ENCODE measurements around the gene SCN8A.
"Not testable (repeated sequence)": the region's sequence is repeated elsewhere in the genome, so short reads cannot be mapped to it uniquely, and the experiment has no call there.

The SCN8A gene

DNA sequence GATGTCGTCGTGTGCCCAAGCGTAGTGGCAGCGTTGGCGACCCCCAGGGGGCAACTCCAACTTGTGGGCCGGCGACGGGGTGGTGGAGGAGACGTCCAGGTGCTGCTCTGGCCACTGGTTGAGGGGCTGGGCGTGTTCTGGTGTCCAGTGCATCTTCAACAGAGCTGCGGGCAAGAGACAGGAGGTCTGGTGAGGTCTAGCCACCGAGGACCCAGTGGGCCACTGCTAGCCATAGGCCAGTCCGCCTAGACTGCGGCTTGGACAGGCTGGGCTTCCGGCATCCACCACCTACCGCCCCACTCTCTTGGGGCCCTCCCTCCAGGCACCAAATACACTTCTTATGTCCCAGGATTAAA is 231.2 kb downstream of the SCN8A start:
- Histone ChIP-seq H3K4me3 (ENCODE audit: insufficient read depth, low read depth, low read length, poor library complexity, severe bottlenecking) (no peak overlapping the region), H3K27ac (ENCODE audit: insufficient read depth, low read length, poor library complexity, severe bottlenecking) (no peak overlapping the region), H3K27me3 (replicated peaks; ENCODE audit: control insufficient read depth, insufficient read depth, low read length, poor library complexity, severe bottlenecking) (no peaks in the 10 kb centered on the region), H3K4me1 (ENCODE audit: control insufficient read depth, insufficient read depth, low read length, poor library complexity, severe bottlenecking) (peaks cover 5% of the 10 kb centered on the region), H3K9me3 (ENCODE audit: control insufficient read depth, low read length) (no peaks in the 10 kb centered on the region), H3K36me3 (ENCODE audit: control insufficient read depth, insufficient read depth, low read length) (no peaks in the 10 kb centered on the region)
- DNase-seq: no peak

DNA sequence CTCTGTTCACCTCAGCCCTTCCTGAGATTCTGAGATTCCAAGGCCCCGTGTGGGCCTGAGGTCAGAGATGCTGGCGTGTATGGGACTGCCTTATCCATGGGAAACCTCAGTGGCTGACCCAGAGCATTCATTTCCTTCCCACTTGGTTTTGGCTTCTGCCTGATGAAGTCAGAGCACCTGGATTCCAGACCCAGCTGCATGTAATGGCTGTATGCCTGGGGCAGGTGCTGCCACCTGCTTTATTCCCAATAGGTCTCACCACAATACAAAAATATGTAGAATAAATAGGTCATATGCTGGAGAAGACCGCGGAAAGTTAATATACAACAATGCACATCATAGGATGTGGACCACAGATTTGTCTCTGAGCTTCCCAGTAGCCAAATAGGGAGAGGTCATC is 231.9 kb downstream of the SCN8A start:
- H3K27me3 ChIP-seq (replicated peaks; ENCODE audit: control insufficient read depth, insufficient read depth, low read length, poor library complexity, severe bottlenecking): no peaks in the 10 kb centered on the region
- H3K4me3 ChIP-seq (ENCODE audit: insufficient read depth, low read depth, low read length, poor library complexity, severe bottlenecking): no peak overlapping the region
- DNase-seq: no peak
- H3K36me3 ChIP-seq (ENCODE audit: control insufficient read depth, insufficient read depth, low read length): no peaks in the 10 kb centered on the region
- H3K4me1 ChIP-seq (ENCODE audit: control insufficient read depth, insufficient read depth, low read length, poor library complexity, severe bottlenecking): peaks cover 6% of the 10 kb centered on the region
- H3K9me3 ChIP-seq (ENCODE audit: control insufficient read depth, low read length): no peaks in the 10 kb centered on the region
- H3K27ac ChIP-seq (ENCODE audit: insufficient read depth, low read length, poor library complexity, severe bottlenecking): no peak overlapping the region

DNA sequence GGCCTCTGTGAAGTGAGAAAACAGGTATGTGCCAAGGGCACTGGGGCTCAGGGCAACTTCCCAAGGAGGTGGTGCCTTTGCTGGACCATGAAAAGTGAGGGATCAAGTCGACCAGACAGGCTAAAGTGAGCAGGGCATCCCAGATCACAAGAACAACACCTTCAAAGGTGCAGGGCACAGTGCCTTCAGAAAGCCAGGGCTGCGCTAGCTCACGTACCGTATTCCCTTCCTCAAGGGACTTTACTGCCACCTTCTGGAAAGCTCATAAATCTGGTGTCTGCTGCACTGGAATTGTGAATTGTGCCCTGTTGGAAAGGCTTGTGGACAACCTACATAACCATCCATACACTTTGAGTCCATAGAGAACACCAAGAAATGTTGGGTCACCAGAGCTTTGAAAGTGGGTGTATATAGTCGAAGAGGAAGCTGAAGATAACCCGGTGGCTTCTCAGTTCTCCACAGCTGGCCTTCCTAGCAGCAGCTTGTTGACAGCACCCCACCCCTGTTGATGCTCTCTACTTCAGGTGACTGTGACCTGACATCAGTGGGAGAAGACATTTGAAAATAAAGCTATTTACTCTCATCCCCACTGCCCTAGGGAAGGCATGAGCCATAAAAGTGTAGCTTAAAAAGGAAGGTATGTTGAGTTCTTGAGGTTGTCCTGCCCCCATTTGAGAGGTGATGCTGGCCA is 233.0 kb downstream of the SCN8A start:
- DNase-seq: no peak
- no peaks in the 10 kb centered on the region for H3K36me3 ChIP-seq (ENCODE audit: control insufficient read depth, insufficient read depth, low read length)
- H3K4me1 ChIP-seq (ENCODE audit: control insufficient read depth, insufficient read depth, low read length, poor library complexity, severe bottlenecking): peaks cover 9% of the 10 kb centered on the region
- H3K9me3 ChIP-seq (ENCODE audit: control insufficient read depth, low read length): no peaks in the 10 kb centered on the region
- H3K27me3 ChIP-seq (replicated peaks; ENCODE audit: control insufficient read depth, insufficient read depth, low read length, poor library complexity, severe bottlenecking): no peaks in the 10 kb centered on the region
- H3K4me3 ChIP-seq (ENCODE audit: insufficient read depth, low read depth, low read length, poor library complexity, severe bottlenecking): no peak overlapping the region
- H3K27ac ChIP-seq (ENCODE audit: insufficient read depth, low read length, poor library complexity, severe bottlenecking): no peak overlapping the region

DNA sequence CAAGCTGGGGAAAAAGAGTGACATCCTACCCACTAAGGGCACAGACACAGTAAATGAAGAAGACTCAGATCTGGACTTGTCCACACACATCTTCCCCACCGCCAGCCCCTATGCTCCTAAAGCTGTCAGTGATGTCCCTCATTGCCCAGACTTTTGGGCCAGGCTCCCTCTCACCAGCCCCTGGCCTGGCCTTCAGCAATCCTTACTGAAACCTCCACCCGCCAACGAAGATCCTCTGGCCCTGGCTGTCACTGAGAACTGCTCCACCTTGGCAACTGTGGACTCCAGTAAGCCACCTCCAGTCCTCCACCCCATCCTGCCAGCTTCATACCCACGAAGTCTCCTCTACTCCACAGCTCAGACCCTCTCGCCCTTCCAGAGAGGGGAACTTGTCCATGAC is 234.2 kb downstream of the SCN8A start:
- no peak for DNase-seq
- H3K27me3 ChIP-seq (replicated peaks; ENCODE audit: control insufficient read depth, insufficient read depth, low read length, poor library complexity, severe bottlenecking): no peaks in the 10 kb centered on the region
- H3K27ac ChIP-seq (ENCODE audit: insufficient read depth, low read length, poor library complexity, severe bottlenecking): no peak overlapping the region
- H3K4me3 ChIP-seq (ENCODE audit: insufficient read depth, low read depth, low read length, poor library complexity, severe bottlenecking): no peak overlapping the region
- H3K9me3 ChIP-seq (ENCODE audit: control insufficient read depth, low read length): no peaks in the 10 kb centered on the region
- H3K4me1 ChIP-seq (ENCODE audit: control insufficient read depth, insufficient read depth, low read length, poor library complexity, severe bottlenecking): peaks cover 5% of the 10 kb centered on the region
- H3K36me3 ChIP-seq (ENCODE audit: control insufficient read depth, insufficient read depth, low read length): no peaks in the 10 kb centered on the region

DNA sequence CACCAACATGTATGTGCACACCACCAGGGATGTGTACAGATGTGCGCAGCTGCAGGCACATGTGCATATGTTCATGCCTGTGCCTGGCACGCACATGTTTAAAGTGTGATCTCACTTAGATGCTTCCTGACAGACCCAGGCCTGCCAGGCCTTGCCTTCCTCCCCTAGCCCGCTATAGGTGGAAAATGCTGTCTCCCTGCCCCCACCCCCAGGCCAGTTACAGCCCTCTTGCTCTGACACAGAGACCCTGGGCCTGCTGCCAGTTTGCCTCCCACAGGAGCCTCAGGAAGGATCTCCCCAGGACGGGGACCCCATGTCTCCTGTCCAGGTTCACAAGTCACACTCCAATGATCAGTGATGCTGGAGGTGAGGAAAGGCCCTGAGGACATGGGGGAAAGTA is 235.8 kb downstream of the SCN8A start:
- Histone ChIP-seq H3K36me3 (ENCODE audit: control insufficient read depth, insufficient read depth, low read length) (no peaks in the 10 kb centered on the region), H3K27ac (ENCODE audit: insufficient read depth, low read length, poor library complexity, severe bottlenecking) (no peak overlapping the region), H3K4me3 (ENCODE audit: insufficient read depth, low read depth, low read length, poor library complexity, severe bottlenecking) (no peak overlapping the region), H3K4me1 (ENCODE audit: control insufficient read depth, insufficient read depth, low read length, poor library complexity, severe bottlenecking) (peaks cover 4% of the 10 kb centered on the region), H3K9me3 (ENCODE audit: control insufficient read depth, low read length) (no peaks in the 10 kb centered on the region), H3K27me3 (replicated peaks; ENCODE audit: control insufficient read depth, insufficient read depth, low read length, poor library complexity, severe bottlenecking) (no peaks in the 10 kb centered on the region)
- no peak for DNase-seq

DNA sequence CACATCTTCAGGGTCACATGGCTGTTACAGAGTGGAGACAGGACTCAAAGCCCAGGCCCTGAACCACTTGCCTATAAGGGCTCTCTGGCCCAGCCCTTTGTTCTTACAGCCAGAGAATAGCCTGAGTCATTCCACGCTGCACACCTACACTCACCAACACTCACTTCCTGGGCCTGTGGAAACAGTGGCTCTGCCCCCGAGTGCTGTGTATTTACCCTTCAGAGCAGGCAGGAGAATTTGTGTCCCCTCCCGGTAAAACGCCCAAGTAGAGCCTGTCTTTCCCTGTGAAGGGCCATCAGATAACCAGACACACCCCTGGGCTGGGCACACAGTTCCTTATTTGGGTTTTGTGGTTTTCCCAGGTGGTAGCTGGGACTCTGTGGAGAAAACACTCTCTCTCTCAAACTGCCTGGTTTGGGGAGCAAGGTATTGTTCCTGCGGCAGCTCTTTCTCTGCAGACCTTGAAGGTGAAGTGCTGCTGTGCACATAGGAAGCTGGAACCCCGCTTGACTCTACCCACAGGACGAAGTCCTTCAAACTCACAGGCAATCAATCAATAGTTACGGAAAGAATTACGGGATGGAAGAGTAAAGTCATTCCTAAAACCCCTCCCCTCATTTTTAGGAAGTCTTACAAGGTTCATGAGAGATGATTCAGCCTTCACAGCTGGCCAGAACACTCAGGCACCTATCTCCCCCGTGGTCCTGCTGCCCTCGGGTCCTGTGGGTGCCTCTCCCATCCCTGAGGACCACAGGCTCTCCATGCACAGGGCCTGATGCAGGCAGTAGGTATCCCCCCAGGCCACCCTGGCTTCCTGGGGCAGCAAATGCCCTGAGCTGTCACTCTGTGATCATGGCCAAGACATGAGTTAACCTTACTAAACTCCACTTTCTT is 237.1 kb downstream of the SCN8A start:
- no peak overlapping the region for H3K27ac ChIP-seq (ENCODE audit: insufficient read depth, low read length, poor library complexity, severe bottlenecking)
- peaks cover 11% of the 10 kb centered on the region for H3K4me1 ChIP-seq (ENCODE audit: control insufficient read depth, insufficient read depth, low read length, poor library complexity, severe bottlenecking)
- H3K4me3 ChIP-seq (ENCODE audit: insufficient read depth, low read depth, low read length, poor library complexity, severe bottlenecking): no peak overlapping the region
- no peak for DNase-seq
- no peaks in the 10 kb centered on the region for H3K9me3 ChIP-seq (ENCODE audit: control insufficient read depth, low read length)
- no peaks in the 10 kb centered on the region for H3K27me3 ChIP-seq (replicated peaks; ENCODE audit: control insufficient read depth, insufficient read depth, low read length, poor library complexity, severe bottlenecking)
- H3K36me3 ChIP-seq (ENCODE audit: control insufficient read depth, insufficient read depth, low read length): no peaks in the 10 kb centered on the region

DNA sequence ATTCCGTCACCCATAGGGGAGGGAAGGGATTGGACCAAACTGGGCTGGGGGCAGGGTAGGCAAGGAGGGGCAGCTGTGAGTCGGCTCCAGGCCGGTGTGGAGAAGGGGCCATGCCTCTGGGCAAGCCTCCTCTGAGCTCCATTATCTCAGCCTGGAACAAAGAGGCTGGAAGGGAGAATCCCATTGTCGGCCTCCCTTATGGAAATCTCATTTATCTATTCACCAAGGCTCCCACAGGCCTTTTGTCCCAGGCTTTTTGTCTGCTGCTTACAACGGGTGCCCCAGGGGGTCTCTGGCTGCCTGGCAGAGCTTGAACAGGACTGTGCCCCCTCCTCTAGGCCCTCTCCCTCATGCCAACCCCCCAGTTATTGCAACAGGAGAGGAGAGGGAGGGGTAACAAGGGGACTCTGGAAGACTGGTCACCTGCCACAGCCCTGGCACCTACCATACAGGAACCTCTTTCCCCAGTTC is 238.0 kb downstream of the SCN8A start:
- H3K4me1 ChIP-seq (ENCODE audit: control insufficient read depth, insufficient read depth, low read length, poor library complexity, severe bottlenecking): peaks cover 11% of the 10 kb centered on the region
- H3K36me3 ChIP-seq (ENCODE audit: control insufficient read depth, insufficient read depth, low read length): no peaks in the 10 kb centered on the region
- DNase-seq: no peak
- H3K27ac ChIP-seq (ENCODE audit: insufficient read depth, low read length, poor library complexity, severe bottlenecking): no peak overlapping the region
- no peaks in the 10 kb centered on the region for H3K9me3 ChIP-seq (ENCODE audit: control insufficient read depth, low read length)
- no peak overlapping the region for H3K4me3 ChIP-seq (ENCODE audit: insufficient read depth, low read depth, low read length, poor library complexity, severe bottlenecking)
- H3K27me3 ChIP-seq (replicated peaks; ENCODE audit: control insufficient read depth, insufficient read depth, low read length, poor library complexity, severe bottlenecking): no peaks in the 10 kb centered on the region

DNA sequence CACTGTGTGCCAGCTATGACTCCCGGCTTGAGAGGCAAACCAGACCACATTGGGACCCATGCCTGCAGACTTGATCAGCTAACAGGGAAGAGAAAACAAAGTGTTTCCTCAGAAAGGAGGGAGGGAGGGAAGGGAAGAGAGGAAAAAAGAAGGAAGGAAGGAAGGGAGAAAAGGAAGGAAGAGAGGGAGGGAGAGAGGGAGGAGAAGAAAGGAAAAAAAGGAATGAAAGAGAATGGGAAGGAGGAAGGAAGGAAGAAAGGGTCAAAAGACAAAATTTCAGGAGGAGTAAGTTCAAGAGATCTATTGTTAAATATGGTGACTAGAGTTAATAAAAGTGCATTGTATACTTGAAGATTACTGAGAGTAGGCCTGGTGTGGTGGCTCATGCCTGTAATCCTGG is 238.6 kb downstream of the SCN8A start:
- Histone ChIP-seq H3K4me1 (ENCODE audit: control insufficient read depth, insufficient read depth, low read length, poor library complexity, severe bottlenecking) (peaks cover 11% of the 10 kb centered on the region), H3K36me3 (ENCODE audit: control insufficient read depth, insufficient read depth, low read length) (no peaks in the 10 kb centered on the region), H3K27ac (ENCODE audit: insufficient read depth, low read length, poor library complexity, severe bottlenecking) (no peak overlapping the region), H3K27me3 (replicated peaks; ENCODE audit: control insufficient read depth, insufficient read depth, low read length, poor library complexity, severe bottlenecking) (no peaks in the 10 kb centered on the region), H3K9me3 (ENCODE audit: control insufficient read depth, low read length) (no peaks in the 10 kb centered on the region), H3K4me3 (ENCODE audit: insufficient read depth, low read depth, low read length, poor library complexity, severe bottlenecking) (no peak overlapping the region)
- DNase-seq: no peak

DNA sequence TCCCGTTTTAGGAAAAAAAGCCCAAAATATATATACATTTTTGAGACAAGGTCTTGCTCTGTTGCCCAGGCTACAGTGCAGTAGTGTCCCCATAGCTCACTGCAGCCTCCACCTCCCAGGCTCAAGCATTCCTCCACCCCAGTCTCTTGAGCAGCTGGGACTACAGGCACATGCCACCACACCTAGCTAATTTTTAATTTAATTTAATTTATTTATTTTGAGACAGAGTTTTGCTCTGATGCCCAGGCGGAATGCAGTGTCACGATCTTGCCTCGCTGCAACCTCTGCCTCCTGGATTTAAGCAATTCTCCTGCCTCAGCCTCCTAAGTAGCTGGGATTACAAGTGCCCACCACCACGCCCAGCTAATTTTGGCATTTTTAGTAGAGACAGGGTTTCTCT is 240.8 kb downstream of the SCN8A start:
- H3K27me3 ChIP-seq (replicated peaks; ENCODE audit: control insufficient read depth, insufficient read depth, low read length, poor library complexity, severe bottlenecking); H3K36me3 ChIP-seq (ENCODE audit: control insufficient read depth, insufficient read depth, low read length); DNase-seq; H3K27ac ChIP-seq (ENCODE audit: insufficient read depth, low read length, poor library complexity, severe bottlenecking); H3K4me3 ChIP-seq (ENCODE audit: insufficient read depth, low read depth, low read length, poor library complexity, severe bottlenecking); H3K9me3 ChIP-seq (ENCODE audit: control insufficient read depth, low read length): not testable (repeated sequence)
- H3K4me1 ChIP-seq (ENCODE audit: control insufficient read depth, insufficient read depth, low read length, poor library complexity, severe bottlenecking): peaks cover 11% of the 10 kb centered on the region

DNA sequence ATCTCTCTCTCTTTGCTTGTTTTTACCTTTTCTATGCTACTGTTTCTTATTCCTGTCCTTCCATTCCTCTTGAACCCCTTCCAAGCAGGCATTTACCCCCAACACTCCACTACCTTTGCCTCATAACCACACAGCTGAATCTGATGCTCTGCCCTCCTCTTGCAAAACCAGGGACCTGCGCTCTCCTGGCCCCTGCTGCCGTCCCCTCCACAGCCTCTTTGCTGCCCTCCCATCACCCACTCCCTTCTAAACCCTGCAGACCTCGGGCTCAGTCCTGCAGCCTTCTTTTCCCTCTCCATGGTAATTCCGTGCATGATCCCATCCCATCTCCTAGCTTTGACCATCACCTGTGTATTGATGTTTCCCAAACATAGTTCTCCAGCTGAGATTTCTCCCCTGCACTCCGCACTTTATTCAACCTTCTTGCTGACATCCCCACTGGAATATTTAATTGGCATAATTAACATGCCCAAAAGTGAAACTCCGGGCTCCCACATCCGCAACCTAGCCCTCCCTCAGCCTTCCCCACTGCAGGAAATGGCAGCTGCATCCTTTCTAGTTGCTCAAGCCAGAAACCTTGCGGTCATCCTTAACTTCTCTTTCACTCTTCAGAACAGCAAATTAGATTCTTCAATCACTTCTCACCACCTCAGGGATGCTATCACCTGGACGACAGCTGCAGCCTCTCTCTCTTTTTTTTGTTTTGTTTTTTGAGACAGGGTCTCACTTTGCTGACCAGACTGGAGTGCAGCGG is 241.5 kb downstream of the SCN8A start:
- Histone ChIP-seq H3K36me3 (ENCODE audit: control insufficient read depth, insufficient read depth, low read length) (no peaks in the 10 kb centered on the region), H3K4me1 (ENCODE audit: control insufficient read depth, insufficient read depth, low read length, poor library complexity, severe bottlenecking) (peaks cover 11% of the 10 kb centered on the region), H3K4me3 (ENCODE audit: insufficient read depth, low read depth, low read length, poor library complexity, severe bottlenecking) (no peak overlapping the region), H3K9me3 (ENCODE audit: control insufficient read depth, low read length) (no peaks in the 10 kb centered on the region), H3K27me3 (replicated peaks; ENCODE audit: control insufficient read depth, insufficient read depth, low read length, poor library complexity, severe bottlenecking) (no peaks in the 10 kb centered on the region), H3K27ac (ENCODE audit: insufficient read depth, low read length, poor library complexity, severe bottlenecking) (no peak overlapping the region)
- DNase-seq: no peak
